ENCODE measurements around the gene SERPINA1. TPM values are rescaled to one million over a fixed set of nuclear protein-coding genes. Genes with fewer than 3 reads are reported as not detected.

The SERPINA1 gene
- total RNA-seq, 1 experiment from 2014 or later, result 5.1 TPM

DNA sequence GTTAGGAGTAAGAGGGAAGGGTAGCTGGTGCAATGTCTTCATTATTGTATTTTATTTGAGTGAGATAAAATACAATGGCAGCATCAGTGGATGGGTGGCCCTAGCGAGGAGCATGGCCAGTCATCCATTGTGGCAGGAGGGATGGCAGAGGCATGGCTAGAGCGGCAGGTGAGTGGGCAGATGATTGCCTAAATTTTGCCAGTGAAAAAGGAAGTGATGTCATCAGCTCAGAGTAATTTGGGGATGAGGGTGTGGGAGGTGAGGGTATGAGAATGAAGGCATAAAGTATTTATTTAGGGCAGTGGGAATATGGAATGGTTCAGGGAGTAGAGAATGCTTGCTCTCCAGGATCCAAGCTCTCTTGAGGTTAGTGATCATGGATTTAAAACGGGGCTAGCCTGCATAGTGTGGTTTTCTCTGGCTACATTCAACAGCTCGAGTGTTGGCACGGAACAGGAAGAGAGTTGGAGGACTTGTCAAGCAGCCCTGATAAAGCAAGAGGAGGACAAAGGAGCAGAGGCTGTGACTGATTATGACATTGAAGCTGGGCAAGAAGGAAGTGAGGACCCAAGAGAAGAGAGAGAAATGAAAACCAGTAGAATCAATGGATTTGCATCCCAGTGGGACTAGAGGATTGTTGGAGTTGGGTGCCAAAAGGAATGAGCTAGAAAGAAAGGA, 46.6 kb downstream of the SERPINA1 start:
- ChIA-PET POLR2A (no interaction called here), CTCF (interaction anchor here (0.8 to 1.1 kb wide), 2 partner anchors 30 to 145 kb away, joined by 3 read pairs; no protein-coding TSS in a partner anchor)
- no peak overlapping the region for H3K4me3 Mint-ChIP-seq
- H3K4me1 Mint-ChIP-seq, result no peaks in the 10 kb centered on the region
- 0 out of 2 replicates have a peak, but pooled peaks cover 5% of the 10 kb centered on the region for H3K27me3 Mint-ChIP-seq (ENCODE audit: low read depth)
- H3K36me3 Mint-ChIP-seq, result no peaks in the 10 kb centered on the region
- no peak for ATAC-seq
- TF ChIP-seq GRHL2 (CRISPR knock-in tag; IDR thresholded peaks at IDR 0.05; ENCODE audit: insufficient replicate concordance, severe bottlenecking) (no peak), NR1H2 (CRISPR knock-in tag; IDR thresholded peaks at IDR 0.05) (no peak), CREB1 (CRISPR knock-in tag; IDR thresholded peaks at IDR 0.05) (no peak), TEAD1 (CRISPR knock-in tag; IDR thresholded peaks at IDR 0.05) (no peak), ZNF219 (CRISPR knock-in tag; IDR thresholded peaks at IDR 0.05; ENCODE audit: borderline replicate concordance) (no peak), TCF7 (CRISPR knock-in tag; IDR thresholded peaks at IDR 0.05; ENCODE audit: low read depth) (no peak), JAZF1 (CRISPR knock-in tag; IDR thresholded peaks at IDR 0.05) (no peak), MXD4 (CRISPR knock-in tag; IDR thresholded peaks at IDR 0.05; ENCODE audit: borderline replicate concordance) (no peak), FOXK1 (CRISPR knock-in tag; IDR thresholded peaks at IDR 0.05) (no peak)
- TF ChIP-seq, protein P1, sequence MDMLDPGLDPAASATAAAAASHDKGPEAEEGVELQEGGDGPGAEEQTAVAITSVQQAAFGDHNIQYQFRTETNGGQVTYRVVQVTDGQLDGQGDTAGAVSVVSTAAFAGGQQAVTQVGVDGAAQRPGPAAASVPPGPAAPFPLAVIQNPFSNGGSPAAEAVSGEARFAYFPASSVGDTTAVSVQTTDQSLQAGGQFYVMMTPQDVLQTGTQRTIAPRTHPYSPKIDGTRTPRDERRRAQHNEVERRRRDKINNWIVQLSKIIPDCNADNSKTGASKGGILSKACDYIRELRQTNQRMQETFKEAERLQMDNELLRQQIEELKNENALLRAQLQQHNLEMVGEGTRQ (CRISPR knock-in tag; IDR thresholded peaks at IDR 0.05), result no peak
- TF ChIP-seq, protein P2, sequence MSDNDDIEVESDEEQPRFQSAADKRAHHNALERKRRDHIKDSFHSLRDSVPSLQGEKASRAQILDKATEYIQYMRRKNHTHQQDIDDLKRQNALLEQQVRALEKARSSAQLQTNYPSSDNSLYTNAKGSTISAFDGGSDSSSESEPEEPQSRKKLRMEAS (CRISPR knock-in tag; IDR thresholded peaks at IDR 0.05), result no peak
- TF ChIP-seq, protein P3, sequence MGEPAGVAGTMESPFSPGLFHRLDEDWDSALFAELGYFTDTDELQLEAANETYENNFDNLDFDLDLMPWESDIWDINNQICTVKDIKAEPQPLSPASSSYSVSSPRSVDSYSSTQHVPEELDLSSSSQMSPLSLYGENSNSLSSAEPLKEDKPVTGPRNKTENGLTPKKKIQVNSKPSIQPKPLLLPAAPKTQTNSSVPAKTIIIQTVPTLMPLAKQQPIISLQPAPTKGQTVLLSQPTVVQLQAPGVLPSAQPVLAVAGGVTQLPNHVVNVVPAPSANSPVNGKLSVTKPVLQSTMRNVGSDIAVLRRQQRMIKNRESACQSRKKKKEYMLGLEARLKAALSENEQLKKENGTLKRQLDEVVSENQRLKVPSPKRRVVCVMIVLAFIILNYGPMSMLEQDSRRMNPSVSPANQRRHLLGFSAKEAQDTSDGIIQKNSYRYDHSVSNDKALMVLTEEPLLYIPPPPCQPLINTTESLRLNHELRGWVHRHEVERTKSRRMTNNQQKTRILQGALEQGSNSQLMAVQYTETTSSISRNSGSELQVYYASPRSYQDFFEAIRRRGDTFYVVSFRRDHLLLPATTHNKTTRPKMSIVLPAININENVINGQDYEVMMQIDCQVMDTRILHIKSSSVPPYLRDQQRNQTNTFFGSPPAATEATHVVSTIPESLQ (CRISPR knock-in tag; IDR thresholded peaks at IDR 0.05), result no peak
- TF ChIP-seq, protein P4, sequence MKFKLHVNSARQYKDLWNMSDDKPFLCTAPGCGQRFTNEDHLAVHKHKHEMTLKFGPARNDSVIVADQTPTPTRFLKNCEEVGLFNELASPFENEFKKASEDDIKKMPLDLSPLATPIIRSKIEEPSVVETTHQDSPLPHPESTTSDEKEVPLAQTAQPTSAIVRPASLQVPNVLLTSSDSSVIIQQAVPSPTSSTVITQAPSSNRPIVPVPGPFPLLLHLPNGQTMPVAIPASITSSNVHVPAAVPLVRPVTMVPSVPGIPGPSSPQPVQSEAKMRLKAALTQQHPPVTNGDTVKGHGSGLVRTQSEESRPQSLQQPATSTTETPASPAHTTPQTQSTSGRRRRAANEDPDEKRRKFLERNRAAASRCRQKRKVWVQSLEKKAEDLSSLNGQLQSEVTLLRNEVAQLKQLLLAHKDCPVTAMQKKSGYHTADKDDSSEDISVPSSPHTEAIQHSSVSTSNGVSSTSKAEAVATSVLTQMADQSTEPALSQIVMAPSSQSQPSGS (CRISPR knock-in tag; IDR thresholded peaks at IDR 0.05; ENCODE audit: borderline replicate concordance, low read depth), result no peak
- TF ChIP-seq, protein P5, sequence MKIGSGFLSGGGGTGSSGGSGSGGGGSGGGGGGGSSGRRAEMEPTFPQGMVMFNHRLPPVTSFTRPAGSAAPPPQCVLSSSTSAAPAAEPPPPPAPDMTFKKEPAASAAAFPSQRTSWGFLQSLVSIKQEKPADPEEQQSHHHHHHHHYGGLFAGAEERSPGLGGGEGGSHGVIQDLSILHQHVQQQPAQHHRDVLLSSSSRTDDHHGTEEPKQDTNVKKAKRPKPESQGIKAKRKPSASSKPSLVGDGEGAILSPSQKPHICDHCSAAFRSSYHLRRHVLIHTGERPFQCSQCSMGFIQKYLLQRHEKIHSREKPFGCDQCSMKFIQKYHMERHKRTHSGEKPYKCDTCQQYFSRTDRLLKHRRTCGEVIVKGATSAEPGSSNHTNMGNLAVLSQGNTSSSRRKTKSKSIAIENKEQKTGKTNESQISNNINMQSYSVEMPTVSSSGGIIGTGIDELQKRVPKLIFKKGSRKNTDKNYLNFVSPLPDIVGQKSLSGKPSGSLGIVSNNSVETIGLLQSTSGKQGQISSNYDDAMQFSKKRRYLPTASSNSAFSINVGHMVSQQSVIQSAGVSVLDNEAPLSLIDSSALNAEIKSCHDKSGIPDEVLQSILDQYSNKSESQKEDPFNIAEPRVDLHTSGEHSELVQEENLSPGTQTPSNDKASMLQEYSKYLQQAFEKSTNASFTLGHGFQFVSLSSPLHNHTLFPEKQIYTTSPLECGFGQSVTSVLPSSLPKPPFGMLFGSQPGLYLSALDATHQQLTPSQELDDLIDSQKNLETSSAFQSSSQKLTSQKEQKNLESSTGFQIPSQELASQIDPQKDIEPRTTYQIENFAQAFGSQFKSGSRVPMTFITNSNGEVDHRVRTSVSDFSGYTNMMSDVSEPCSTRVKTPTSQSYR (CRISPR knock-in tag; IDR thresholded peaks at IDR 0.05), result no peak
- TF ChIP-seq, protein P6, sequence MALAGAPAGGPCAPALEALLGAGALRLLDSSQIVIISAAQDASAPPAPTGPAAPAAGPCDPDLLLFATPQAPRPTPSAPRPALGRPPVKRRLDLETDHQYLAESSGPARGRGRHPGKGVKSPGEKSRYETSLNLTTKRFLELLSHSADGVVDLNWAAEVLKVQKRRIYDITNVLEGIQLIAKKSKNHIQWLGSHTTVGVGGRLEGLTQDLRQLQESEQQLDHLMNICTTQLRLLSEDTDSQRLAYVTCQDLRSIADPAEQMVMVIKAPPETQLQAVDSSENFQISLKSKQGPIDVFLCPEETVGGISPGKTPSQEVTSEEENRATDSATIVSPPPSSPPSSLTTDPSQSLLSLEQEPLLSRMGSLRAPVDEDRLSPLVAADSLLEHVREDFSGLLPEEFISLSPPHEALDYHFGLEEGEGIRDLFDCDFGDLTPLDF (CRISPR knock-in tag; IDR thresholded peaks at IDR 0.05), result no peak
- TF ChIP-seq, protein P7, sequence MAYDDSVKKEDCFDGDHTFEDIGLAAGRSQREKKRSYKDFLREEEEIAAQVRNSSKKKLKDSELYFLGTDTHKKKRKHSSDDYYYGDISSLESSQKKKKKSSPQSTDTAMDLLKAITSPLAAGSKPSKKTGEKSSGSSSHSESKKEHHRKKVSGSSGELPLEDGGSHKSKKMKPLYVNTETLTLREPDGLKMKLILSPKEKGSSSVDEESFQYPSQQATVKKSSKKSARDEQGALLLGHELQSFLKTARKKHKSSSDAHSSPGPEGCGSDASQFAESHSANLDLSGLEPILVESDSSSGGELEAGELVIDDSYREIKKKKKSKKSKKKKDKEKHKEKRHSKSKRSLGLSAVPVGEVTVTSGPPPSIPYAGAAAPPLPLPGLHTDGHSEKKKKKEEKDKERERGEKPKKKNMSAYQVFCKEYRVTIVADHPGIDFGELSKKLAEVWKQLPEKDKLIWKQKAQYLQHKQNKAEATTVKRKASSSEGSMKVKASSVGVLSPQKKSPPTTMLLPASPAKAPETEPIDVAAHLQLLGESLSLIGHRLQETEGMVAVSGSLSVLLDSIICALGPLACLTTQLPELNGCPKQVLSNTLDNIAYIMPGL (CRISPR knock-in tag; IDR thresholded peaks at IDR 0.05), result no peak
- TF ChIP-seq, protein P8, sequence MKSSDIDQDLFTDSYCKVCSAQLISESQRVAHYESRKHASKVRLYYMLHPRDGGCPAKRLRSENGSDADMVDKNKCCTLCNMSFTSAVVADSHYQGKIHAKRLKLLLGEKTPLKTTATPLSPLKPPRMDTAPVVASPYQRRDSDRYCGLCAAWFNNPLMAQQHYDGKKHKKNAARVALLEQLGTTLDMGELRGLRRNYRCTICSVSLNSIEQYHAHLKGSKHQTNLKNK (CRISPR knock-in tag; IDR thresholded peaks at IDR 0.05), result no peak
- TF ChIP-seq, protein P9, sequence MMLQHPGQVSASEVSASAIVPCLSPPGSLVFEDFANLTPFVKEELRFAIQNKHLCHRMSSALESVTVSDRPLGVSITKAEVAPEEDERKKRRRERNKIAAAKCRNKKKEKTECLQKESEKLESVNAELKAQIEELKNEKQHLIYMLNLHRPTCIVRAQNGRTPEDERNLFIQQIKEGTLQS (CRISPR knock-in tag; conservative IDR thresholded peaks at IDR 0.05), result no peak
- TF ChIP-seq, protein P10, sequence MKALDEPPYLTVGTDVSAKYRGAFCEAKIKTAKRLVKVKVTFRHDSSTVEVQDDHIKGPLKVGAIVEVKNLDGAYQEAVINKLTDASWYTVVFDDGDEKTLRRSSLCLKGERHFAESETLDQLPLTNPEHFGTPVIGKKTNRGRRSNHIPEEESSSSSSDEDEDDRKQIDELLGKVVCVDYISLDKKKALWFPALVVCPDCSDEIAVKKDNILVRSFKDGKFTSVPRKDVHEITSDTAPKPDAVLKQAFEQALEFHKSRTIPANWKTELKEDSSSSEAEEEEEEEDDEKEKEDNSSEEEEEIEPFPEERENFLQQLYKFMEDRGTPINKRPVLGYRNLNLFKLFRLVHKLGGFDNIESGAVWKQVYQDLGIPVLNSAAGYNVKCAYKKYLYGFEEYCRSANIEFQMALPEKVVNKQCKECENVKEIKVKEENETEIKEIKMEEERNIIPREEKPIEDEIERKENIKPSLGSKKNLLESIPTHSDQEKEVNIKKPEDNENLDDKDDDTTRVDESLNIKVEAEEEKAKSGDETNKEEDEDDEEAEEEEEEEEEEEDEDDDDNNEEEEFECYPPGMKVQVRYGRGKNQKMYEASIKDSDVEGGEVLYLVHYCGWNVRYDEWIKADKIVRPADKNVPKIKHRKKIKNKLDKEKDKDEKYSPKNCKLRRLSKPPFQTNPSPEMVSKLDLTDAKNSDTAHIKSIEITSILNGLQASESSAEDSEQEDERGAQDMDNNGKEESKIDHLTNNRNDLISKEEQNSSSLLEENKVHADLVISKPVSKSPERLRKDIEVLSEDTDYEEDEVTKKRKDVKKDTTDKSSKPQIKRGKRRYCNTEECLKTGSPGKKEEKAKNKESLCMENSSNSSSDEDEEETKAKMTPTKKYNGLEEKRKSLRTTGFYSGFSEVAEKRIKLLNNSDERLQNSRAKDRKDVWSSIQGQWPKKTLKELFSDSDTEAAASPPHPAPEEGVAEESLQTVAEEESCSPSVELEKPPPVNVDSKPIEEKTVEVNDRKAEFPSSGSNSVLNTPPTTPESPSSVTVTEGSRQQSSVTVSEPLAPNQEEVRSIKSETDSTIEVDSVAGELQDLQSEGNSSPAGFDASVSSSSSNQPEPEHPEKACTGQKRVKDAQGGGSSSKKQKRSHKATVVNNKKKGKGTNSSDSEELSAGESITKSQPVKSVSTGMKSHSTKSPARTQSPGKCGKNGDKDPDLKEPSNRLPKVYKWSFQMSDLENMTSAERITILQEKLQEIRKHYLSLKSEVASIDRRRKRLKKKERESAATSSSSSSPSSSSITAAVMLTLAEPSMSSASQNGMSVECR (CRISPR knock-in tag; IDR thresholded peaks at IDR 0.05; ENCODE audit: borderline replicate concordance), result no peak
- peaks cover 11% of the 10 kb centered on the region for H3K9me3 Mint-ChIP-seq
- DNase-seq (ENCODE audit: low spot score), result no peak
- H3K27ac Mint-ChIP-seq, result no peak overlapping the region
